Stimulated activated CD4-positive, alpha-beta T cell treated with anti-CD3 and anti-CD28 coated beads, TNF-alpha, amount 100 ng/mL, for 24 hours (primary cell): ENCODE results near the gene CLCNKB.
"Not testable (repeated sequence)": the region's sequence is repeated elsewhere in the genome, so short reads cannot be mapped to it uniquely, and the experiment has no call there.

Experiments
- DNase-seq, 3 experiments: peaks; one replicate each; pipeline ENCODE4 v3.0.0-alpha.2; 2020; ENCODE audit warnings: low read depth in 3 of 3

CLCNKB gene

GRCh38 chr1:16043521-16043920, at the start of gene CLCNKB:
TSS of gene CLCNKB (plus strand) at chr1:16043782. CDS start at chr1:16044493, 711 bp downstream.
- DNase-seq, result no peak

DNA sequence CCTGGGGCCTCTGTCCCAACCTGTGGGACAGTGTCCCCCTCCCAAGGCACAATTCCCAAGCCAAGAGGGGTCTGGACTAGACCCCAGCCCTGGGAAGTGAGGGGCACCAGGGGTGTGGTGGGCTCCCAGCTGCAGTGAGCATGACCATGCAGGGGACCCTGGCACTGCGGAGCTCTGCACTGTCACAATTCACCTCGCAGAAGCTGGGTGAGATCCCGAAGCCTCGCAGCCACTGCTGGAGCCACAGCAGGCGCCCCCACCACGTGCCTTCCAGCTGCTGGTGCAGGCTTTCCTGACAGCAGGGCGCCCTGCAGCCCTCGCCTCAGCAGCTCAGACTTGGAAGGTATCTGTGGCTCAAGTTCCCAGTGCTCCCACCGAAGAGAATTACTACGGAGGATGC, 49.5 kb upstream of the CLCNKB start:
- no peak for DNase-seq

GRCh38 chr1:15994590-15995351, 48.8 kb upstream of the CLCNKB start:
- peak in 2 of 3 experiments; percentile 11 to 45 for DNase-seq

- DNase-seq, result no peak
Observed at GRCh38 chr1:15997076-15997585, 46.5 kb upstream of the CLCNKB start.

GRCh38 chr1:15997637-15998280, 45.8 kb upstream of the CLCNKB start:
- DNase-seq, result no peak

DNA sequence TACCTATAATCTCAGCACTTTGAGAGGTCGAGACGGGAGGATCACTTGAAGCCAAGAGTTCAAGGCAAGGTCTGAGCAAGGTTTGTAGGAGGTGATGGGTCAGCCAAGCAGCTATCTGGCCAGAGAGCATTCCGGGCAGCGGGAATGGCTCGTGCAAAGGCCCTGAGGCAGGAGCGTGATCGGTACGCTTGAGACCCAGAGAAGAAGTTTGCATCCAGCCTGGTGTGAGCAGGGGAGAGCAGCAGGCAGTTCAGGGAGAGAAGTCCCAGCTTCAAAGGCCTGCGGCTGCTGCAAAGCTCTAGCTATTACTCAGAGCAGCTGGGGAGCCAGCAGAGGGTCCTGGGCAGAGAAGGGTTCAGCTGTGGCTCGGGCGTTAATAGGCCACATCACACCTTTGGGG, 44.7 kb upstream of the CLCNKB start:
- no peak for DNase-seq

DNA sequence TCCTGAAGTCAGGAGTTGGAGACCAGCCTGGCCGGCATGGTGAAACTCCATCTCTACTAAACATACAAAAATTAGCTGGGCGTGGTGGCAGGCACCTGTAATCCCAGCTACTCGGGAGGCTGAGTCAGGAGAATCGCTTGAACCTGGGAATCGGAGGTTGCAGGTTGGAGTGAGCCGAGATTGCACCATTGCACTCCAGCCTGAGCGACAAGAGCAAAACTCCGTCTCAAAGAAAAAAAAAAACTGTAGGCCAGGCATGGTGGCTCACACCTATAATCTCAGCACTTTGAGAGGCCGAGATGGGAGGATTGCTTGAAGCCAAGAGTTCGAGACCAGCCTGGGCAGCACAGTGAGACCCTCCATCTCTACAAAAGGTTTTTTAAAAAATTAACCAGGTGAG, 42.3 kb upstream of the CLCNKB start:
- DNase-seq, result not testable (repeated sequence)

- DNase-seq, result no peak
Observed at GRCh38 chr1:16005597-16005996, 38.0 kb upstream of the CLCNKB start.

GRCh38 chr1:16006010-16006409, 37.6 kb upstream of the CLCNKB start:
- no peak for DNase-seq

DNA sequence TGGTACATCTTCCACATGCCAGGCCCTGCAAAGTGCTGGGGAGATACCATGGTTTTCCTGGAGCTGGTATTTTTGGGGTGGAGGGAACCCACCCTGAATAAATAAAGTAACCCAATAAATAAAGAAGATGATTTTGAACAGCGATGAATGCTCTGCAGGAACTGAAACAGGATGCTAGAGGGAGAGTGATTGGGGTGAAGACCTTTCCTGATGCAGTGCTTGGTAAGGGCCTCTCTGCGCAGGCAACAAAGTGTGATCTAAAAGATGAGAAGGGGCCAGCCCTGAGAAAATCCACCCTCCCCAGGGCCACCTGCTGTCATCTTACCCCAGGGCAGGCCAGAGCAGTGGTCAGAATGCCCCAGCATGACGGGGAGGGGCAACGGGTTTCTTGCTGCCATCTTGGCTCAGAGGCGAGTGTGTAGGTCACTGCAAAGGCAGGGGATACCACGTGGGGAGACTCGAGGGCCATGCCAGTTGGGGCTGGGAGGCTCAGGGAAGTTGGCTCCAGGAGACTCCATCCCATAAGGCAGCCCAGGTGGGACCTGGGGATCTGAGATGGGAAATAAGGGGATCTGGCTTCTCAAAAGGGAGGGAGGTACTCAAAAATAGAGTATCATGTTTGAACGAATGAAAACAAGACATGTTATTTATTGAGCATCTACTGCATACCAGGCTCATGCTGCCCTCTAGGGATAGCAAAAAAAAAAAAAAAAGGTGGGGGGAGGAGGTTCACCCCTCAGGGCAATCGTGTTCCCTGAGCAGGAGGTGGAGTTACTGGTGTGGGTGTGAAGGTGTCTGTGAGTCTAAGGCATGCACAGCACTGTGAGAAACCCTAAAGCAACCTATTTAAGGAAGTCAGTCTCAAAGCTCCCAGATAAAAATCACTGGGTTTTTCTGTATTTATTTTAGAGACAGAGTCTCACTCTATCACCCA, 36.8 kb upstream of the CLCNKB start:
- no peak for DNase-seq

- no peak for DNase-seq
Observed at GRCh38 chr1:16007671-16008341, 35.8 kb upstream of the CLCNKB start.

- peak; percentile 48 to 76 (median 72) for DNase-seq
Observed at GRCh38 chr1:16009030-16009460, 34.5 kb upstream of the CLCNKB start.

GRCh38 chr1:16009678-16010077, 33.9 kb upstream of the CLCNKB start:
- DNase-seq, result no peak

DNA sequence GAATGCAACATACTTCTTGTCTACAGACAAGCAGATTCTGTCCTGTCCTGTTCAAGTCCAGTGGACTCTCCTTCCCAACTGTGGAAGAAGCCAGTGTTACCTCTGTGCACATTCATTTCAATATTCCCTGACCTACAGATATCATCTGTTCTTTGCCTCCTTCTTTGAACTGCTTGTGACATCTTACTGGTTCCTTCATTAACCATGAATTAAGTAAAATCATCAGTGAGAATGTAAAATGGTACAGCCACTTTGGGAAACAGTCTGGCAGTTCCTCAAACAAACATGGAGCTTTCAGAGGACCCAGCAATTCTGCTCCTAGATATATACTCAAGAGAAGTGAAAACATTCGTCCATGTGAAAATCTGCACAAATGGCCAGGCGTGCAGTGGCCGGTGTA, 32.7 kb upstream of the CLCNKB start:
- DNase-seq, result no peak

DNA sequence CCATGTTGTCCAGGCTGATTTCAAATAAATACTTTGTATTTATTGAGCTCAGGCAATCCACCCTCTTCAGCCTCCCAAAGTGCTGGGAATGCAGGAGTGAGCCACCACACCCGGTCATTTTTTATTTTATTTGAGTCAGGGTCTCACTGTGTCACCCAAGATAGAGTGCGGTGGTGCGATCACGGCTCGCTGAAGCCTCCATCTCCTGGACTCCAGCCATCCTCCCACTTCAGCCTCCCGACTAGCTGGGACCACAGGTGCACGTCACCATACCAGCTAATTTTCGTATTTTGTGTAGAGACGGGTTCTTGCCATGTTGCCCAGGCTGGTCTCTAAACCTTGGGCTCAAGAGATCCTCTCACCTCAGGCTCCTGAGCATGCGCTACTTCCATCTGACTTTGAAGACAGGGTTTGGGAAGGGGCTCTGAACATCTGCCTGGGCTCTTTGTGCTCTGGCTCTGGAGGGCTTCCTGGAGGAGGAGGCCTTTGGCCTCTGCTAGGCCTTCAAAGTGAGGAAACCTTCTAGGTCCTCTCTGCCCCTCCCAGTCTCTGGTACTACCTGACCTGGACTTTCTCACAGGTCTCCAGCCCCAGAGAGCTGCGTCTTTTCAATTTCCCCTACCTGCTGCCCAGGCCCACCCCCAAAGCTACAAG, 31.5 kb upstream of the CLCNKB start:
- DNase-seq, result no peak

DNA sequence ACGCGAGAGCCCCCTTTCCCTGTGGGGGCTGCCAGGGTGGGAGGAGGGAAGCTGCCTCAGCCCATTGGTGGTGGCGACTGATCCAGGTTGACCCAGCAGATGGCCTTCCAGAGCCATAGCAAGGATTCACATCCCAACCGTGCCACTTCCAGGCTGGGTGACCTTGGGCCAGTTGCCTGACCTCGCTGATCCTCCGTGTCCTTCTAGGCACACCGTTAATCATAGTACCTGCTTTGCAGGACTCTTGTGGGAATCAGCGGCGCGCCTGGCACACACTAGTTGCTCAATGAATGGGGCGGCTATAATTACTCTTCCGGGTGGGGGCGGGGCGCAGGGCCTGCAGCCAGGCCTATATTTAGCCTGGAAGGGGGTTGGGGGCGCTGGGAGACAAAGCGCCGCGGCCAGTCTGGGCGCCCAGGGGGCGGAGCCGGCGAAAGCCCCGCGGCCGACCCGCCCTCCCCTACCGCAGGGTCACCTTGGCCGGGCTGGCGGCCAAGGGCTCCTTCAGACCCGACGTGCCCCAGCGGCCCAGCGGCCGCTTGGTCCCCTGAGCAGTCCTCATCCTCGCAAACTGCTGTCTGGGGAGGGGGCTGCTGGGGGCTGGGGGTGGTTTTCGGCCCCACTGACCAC, 30.9 kb upstream of the CLCNKB start:
- DNase-seq, result peak in 1 of 3 experiments; percentile 40

GRCh38 chr1:16013220-16013907, 30.2 kb upstream of the CLCNKB start:
- peak; percentile 36 to 56 (median 43) for DNase-seq

DNA sequence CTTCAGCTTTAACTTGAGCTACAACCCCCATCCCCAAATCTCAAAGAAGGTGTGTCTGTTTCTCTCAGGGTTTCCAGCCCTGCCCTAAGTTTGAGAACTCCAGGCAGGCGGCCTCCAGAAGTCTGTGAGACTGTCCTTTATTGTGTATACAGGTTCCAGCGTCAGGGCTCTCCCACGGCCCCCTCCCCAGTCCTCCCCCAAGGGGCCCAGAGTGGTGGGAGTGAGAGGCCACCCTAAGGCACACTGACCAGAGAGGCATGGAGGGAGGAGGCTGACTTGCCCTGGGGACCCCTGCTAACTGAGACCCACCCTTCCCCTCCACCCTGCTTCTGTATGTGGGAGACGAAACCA, 29.7 kb upstream of the CLCNKB start:
- no peak for DNase-seq

GRCh38 chr1:16014509-16015482, 28.8 kb upstream of the CLCNKB start:
- no peak for DNase-seq
